ENCODE results near the gene CENPV. TPM values are rescaled to one million over a fixed set of nuclear protein-coding genes. Genes with fewer than 3 reads are reported as not detected.

Gene CENPV
- total and polyA plus RNA-seq, 10 of the 15 experiments (the other 5 are each of a cell fraction or from before 2014, with no cell fraction given) = 22.5 to 98.6 (median 80.8) TPM

DNA sequence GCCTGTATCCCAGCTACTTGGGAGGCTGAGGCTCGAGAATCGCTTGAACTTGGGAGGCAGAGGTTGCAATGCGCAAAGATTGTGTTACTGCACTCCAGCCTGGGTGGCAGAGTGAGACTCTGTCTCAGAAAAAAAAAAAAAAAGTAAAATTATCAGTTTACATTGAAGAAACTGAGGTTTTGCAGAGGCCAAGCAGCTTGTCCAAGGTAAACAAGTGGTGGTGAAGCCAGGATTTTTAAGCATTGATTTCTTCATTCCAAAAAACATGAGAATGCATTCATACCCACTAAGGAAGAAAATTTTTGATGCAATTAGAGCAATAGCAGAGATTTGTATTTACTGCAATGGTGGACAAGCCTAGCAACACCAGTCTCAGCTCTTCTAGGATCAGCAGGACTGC, 52.7 kb downstream of the CENPV start:
- Histone ChIP-seq H3K36me3 (ENCODE audit: control insufficient read depth in 2 of 2, insufficient read depth in 2 of 2, low read length in 1 of 2) (no peaks in the 10 kb centered on the region; a peak in 1 of 4 replicates), H3K79me2 (ENCODE audit: control insufficient read depth, insufficient read depth, low read length) (no peaks in the 10 kb centered on the region), H3K9ac (ENCODE audit: control insufficient read depth, insufficient read depth, low read length) (no peak overlapping the region), H2AFZ (ENCODE audit: control insufficient read depth, low read depth, low read length) (no peak overlapping the region), H3K27me3 (replicated peaks in 1 of 2; ENCODE audit: control insufficient read depth in 2 of 2, insufficient read depth in 2 of 2, low read length in 1 of 2) (no peaks in the 10 kb centered on the region), H4K20me1 (ENCODE audit: control insufficient read depth, insufficient read depth) (no peaks in the 10 kb centered on the region), H3K4me2 (ENCODE audit: control insufficient read depth, insufficient read depth) (no peak overlapping the region), H3K4me1 (ENCODE audit: control insufficient read depth, insufficient read depth, low read length) (no peaks in the 10 kb centered on the region), H3K9me3 (replicated peaks; ENCODE audit: control insufficient read depth, insufficient read depth, low read length) (no peaks in the 10 kb centered on the region), H3K4me3 (no peak overlapping the region), H3K27ac (ENCODE audit: control insufficient read depth, insufficient read depth) (no peak overlapping the region)
- TF ChIP-seq SIX5 (IDR thresholded peaks at IDR 0.05; ENCODE audit: low read depth, low read length, severe bottlenecking) (no peak), MXI1 (IDR thresholded peaks at IDR 0.05; ENCODE audit: low read depth, low read length) (no peak), NRF1 (conservative IDR thresholded peaks at IDR 0.05; ENCODE audit: low read depth, low read length) (no peak), ZSCAN29 (IDR thresholded peaks at IDR 0.05) (no peak), IRF3 (IDR thresholded peaks at IDR 0.05) (no peak)
- TF ChIP-seq, protein P1, sequence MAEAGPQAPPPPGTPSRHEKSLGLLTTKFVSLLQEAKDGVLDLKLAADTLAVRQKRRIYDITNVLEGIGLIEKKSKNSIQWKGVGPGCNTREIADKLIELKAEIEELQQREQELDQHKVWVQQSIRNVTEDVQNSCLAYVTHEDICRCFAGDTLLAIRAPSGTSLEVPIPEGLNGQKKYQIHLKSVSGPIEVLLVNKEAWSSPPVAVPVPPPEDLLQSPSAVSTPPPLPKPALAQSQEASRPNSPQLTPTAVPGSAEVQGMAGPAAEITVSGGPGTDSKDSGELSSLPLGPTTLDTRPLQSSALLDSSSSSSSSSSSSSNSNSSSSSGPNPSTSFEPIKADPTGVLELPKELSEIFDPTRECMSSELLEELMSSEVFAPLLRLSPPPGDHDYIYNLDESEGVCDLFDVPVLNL (IDR thresholded peaks at IDR 0.05; ENCODE audit: low read depth, low read length) = no peak
- FAIRE-seq = no peak
- intact Hi-C loops (cut with micrococcal nuclease; ENCODE audit: unreplicated experiment) = no loop called here
- ChIA-PET CTCF (no interaction called here), RAD21 (ENCODE audit: unreplicated experiment) (no interaction called here), POLR2A (interaction anchor here (0.7 kb wide), 1 partner anchor 23 kb away, joined by 3 read pairs; no protein-coding TSS in a partner anchor), SMC1A (ENCODE audit: uncharacterized antibody, unreplicated experiment) (interaction anchor here (1.6 to 1.7 kb wide), 2 partner anchors 11 to 14 kb away, joined by 5 read pairs; no protein-coding TSS in a partner anchor)
- no peak for DNase-seq (ENCODE audit: low read depth, low spot score)
- in situ Hi-C loops (cut with MboI) = no loop called here
- no TSS peak for BruUV-seq (replicated peaks)
- 100% methylated on average over 3 of the region's 3 CpGs for WGBS (ENCODE audit: insufficient coverage, insufficient replicate concordance, low lambda C conversion rate, missing lambda C conversion rate)
- ATAC-seq = no peak
